Memory B cell (primary cell): ENCODE data around the gene DOCK1.

ENCODE experiments used
- ATAC-seq: fragments of 150-1000 bp; cut with Tn5 transposase; 2 replicates; pipeline ENCODE4 v1.10.0; 2021; ENCODE audit warnings: low read depth, mild to moderate bottlenecking, moderate library complexity
- DNase-seq, 2 donors: peaks; one replicate each; pipeline ENCODE4 v3.0.0; 2022; ENCODE audit warnings: low spot score in 2 of 2
- H3K27ac Mint-ChIP-seq: one replicate; pipeline ENCODE4 v1.8.0; 2022; ENCODE audit warnings: mild to moderate bottlenecking, moderate library complexity, mixed read lengths
- H3K27me3 Mint-ChIP-seq: one replicate; pipeline ENCODE4 v1.8.0; 2022; ENCODE audit warnings: mixed read lengths
- H3K36me3 Mint-ChIP-seq: one replicate; pipeline ENCODE4 v1.8.0; 2022; ENCODE audit warnings: mild to moderate bottlenecking, mixed read lengths
- H3K4me1 Mint-ChIP-seq: one replicate; pipeline ENCODE4 v1.8.0; 2022; ENCODE audit warnings: mixed read lengths
- H3K4me3 Mint-ChIP-seq: one replicate; pipeline ENCODE4 v1.8.0; 2022; ENCODE audit warnings: mild to moderate bottlenecking, moderate library complexity, mixed read lengths
- H3K9me3 Mint-ChIP-seq: one replicate; pipeline ENCODE4 v1.8.0; 2022; ENCODE audit warnings: mixed read lengths

The DOCK1 gene

GRCh38 chr10:127046975-127047877, 142.0 kb downstream of the DOCK1 start:
- H3K4me1 Mint-ChIP-seq = no peaks in the 10 kb centered on the region
- ATAC-seq = no peak
- no peak for DNase-seq

GRCh38 chr10:127047878-127048238, 142.6 kb downstream of the DOCK1 start:
- Mint-ChIP-seq H3K9me3 (peaks cover 2% of the 10 kb centered on the region), H3K4me3 (no peak overlapping the region), H3K27ac (no peak overlapping the region), H3K36me3 (no peaks in the 10 kb centered on the region), H3K27me3 (no peaks in the 10 kb centered on the region), H3K4me1 (no peaks in the 10 kb centered on the region)
- ATAC-seq (no peak), DNase-seq (no peak)

More at GRCh38 chr10:127046975-127047877, 142.0 kb downstream of the DOCK1 start:
- no peak overlapping the region for H3K27ac Mint-ChIP-seq
- H3K4me3 Mint-ChIP-seq = no peak overlapping the region
- peaks cover 2% of the 10 kb centered on the region for H3K9me3 Mint-ChIP-seq
- H3K36me3 Mint-ChIP-seq = no peaks in the 10 kb centered on the region
- H3K27me3 Mint-ChIP-seq = no peaks in the 10 kb centered on the region

DNA sequence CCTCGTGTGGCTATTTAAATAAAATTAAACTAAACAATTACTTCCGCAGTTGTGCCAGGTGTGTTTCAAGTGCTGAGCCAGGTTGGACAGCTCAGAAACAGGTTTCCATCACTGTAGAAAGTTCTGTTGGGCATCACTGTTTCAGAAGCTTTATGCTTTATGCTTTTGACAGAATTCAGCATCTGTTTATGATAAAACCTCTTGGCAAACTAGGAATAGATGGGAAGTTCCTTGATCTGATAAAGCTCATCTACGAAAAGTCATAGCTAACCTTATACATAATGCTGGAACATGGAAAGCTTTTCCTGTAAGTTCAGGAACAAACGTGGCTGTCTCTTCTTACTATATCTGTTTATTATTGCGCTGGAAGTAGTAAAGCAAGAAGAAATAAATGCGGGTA, 143.4 kb downstream of the DOCK1 start:
- ATAC-seq (no peak), DNase-seq (no peak)
- H3K36me3 Mint-ChIP-seq = no peaks in the 10 kb centered on the region
- H3K4me1 Mint-ChIP-seq = peaks cover under 1% of the 10 kb centered on the region
- no peak overlapping the region for H3K4me3 Mint-ChIP-seq
- peaks cover 2% of the 10 kb centered on the region for H3K9me3 Mint-ChIP-seq
- no peaks in the 10 kb centered on the region for H3K27me3 Mint-ChIP-seq
- H3K27ac Mint-ChIP-seq = no peak overlapping the region

- Mint-ChIP-seq H3K36me3 (no peaks in the 10 kb centered on the region), H3K4me1 (peaks cover 3% of the 10 kb centered on the region), H3K9me3 (peaks cover 7% of the 10 kb centered on the region), H3K27ac (no peak overlapping the region), H3K27me3 (no peaks in the 10 kb centered on the region), H3K4me3 (no peak overlapping the region)
- DNase-seq = no peak
- no peak for ATAC-seq
Measured at GRCh38 chr10:127052001-127052400, 146.8 kb downstream of the DOCK1 start.

DNA sequence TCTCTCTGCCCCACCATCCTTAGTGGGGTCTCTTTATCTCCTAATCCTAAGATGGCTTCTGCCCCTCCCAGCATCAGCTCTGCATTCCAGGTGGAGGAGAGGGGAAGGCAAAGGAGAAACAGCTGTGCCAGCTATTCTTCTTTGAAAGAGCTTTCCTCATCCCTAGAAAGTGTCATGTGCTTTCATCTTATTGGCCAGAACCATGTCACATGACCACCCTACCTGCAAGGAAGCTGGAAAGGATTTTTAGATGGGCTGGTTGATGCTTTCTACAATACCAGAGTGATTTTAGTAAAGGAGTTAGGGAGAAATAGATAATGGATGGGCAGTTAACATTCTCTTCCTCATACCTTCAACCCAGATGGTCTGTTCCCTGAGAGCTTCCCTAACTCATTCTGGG, 150.0 kb downstream of the DOCK1 start:
- peaks cover 3% of the 10 kb centered on the region for H3K4me1 Mint-ChIP-seq
- H3K9me3 Mint-ChIP-seq = peaks cover 13% of the 10 kb centered on the region
- H3K27me3 Mint-ChIP-seq = no peaks in the 10 kb centered on the region

DNA sequence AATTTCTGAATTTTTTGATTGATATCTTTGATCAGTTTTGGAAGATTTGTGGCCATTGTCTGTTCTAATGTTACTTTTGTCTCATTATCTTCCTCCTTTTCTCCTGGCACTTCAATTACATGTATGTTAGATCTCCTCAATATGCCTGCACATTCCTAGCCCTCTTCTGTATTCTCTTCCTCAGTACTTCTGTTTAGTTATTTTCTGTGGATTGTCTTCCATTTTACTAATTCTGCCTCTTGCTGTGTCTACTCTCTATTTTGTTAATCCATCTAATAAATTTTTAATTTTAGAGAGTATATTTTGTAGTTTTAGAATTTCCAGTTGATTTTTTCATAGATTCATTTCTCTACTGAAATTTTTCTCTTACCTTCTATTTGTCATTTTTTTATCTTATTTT, 154.1 kb downstream of the DOCK1 start:
- DNase-seq (no peak), ATAC-seq (no peak)
- Mint-ChIP-seq H3K27ac (no peak overlapping the region), H3K36me3 (no peaks in the 10 kb centered on the region), H3K27me3 (no peaks in the 10 kb centered on the region), H3K4me3 (no peak overlapping the region), H3K9me3 (peaks cover 15% of the 10 kb centered on the region), H3K4me1 (no peaks in the 10 kb centered on the region)

More for the DNA sequence above, 150.0 kb downstream of the DOCK1 start:
- ATAC-seq = no peak
- Mint-ChIP-seq H3K36me3 (no peaks in the 10 kb centered on the region), H3K27ac (no peak overlapping the region), H3K4me3 (no peak overlapping the region)
- DNase-seq = no peak

DNA sequence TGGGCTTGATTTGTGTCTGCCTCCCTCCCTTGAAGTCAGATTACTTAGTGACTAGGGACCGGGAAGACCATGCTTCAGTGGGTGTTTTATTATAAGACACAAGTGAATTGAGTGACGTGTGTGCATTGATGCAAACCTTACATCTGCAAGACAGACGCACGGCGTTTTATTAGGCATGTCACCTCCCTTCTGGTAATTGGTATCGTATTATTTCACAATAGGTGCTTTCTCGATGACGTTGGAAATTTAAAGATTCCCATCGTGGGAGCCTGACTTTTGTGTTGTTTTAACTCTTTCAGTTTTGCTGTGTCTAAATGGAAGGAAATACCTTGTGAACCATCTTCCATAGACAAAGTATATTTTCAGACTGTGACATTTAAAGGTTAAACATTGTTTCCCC, 158.5 kb downstream of the DOCK1 start:
- Mint-ChIP-seq H3K9me3 (peaks cover 8% of the 10 kb centered on the region), H3K27me3 (no peaks in the 10 kb centered on the region), H3K4me1 (no peaks in the 10 kb centered on the region), H3K27ac (no peak overlapping the region), H3K36me3 (no peaks in the 10 kb centered on the region), H3K4me3 (no peak overlapping the region)
- DNase-seq (no peak), ATAC-seq (no peak)

- ATAC-seq = no peak
- Mint-ChIP-seq H3K9me3 (peaks cover 4% of the 10 kb centered on the region), H3K27me3 (no peaks in the 10 kb centered on the region), H3K36me3 (no peaks in the 10 kb centered on the region), H3K4me3 (no peak overlapping the region), H3K27ac (no peak overlapping the region), H3K4me1 (no peaks in the 10 kb centered on the region)
- DNase-seq = no peak
Measured at GRCh38 chr10:127064474-127064873, 159.2 kb downstream of the DOCK1 start.

DNA sequence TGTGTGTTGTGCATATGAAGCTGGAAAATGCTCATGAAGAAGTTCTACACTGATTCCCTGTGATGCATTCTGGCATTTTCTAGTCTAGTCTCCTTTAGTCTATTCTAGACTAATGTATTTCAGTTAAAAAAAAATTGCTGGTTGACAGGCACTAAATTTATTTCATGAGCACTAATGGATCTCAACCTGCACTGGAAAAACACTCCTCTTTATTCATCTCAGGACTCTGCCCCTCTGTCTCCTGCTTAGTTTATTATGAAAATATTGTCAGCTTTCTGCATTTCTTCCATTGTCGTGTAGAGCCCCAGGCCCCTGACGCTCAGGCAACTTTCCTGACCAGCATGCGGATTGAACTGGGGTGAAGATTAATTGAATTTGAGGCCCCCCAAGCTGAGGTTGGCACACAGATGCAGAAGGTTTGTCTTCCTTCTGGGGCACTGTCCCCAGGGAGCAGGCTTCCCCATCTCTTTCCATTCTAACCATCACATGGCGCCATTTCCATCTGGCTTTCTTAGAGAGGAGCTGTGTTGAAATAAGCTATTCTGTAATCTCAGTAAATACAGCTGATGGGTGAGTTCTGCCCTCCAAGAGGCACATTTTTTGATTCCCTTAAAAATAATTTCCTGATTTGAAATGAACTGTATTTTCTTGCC, 162.4 kb downstream of the DOCK1 start:
- H3K4me3 Mint-ChIP-seq = no peak overlapping the region
- H3K27me3 Mint-ChIP-seq = peaks cover 5% of the 10 kb centered on the region
- peaks cover 2% of the 10 kb centered on the region for H3K9me3 Mint-ChIP-seq
- H3K27ac Mint-ChIP-seq = no peak overlapping the region
- H3K36me3 Mint-ChIP-seq = no peaks in the 10 kb centered on the region
- no peak for DNase-seq
- ATAC-seq = no peak
- H3K4me1 Mint-ChIP-seq = no peaks in the 10 kb centered on the region

DNA sequence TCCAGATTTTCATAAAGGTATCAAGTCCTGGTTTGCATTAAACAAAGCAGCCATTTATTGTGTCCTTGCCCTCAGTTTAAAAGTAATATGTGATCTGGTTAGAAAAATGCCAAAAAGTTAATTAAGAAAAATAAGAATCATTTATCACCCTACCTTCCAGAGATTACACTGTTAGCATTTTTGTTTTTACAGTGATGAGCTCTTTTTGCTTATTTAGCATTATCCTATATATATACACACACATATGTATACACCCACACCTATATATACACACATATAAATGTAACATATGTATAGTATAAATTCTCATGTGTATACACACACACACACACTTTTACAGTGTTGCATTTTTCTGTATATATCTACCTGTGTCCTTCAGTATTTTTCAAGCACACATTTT, 163.3 kb downstream of the DOCK1 start:
- Mint-ChIP-seq H3K27me3 (peaks cover 5% of the 10 kb centered on the region), H3K27ac (no peak overlapping the region), H3K36me3 (no peaks in the 10 kb centered on the region), H3K4me3 (no peak overlapping the region), H3K9me3 (peaks cover 2% of the 10 kb centered on the region), H3K4me1 (no peaks in the 10 kb centered on the region)
- no peak for ATAC-seq
- no peak for DNase-seq

DNA sequence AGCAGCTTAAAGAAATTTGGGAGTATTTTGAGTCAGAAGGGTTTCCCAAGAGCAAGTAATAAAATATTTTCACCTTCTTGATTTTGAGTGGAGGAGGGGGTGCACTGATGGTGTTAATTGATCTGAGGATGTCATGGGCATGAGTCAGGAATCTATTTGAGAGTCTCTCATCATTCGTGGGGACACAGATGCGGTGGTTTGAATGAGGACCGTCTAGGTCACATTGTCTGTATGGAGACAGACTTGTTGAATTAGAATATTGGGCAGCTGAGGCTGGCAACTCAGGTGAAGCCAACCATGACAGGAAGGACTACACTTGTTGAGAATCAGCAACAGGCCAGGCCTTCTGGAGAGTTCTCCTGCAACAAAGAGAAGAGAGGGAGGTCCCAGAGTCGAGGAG, 164.2 kb downstream of the DOCK1 start:
- ATAC-seq = no peak

GRCh38 chr10:127071126-127071525, 165.9 kb downstream of the DOCK1 start:
- Mint-ChIP-seq H3K27me3 (peaks cover 5% of the 10 kb centered on the region), H3K9me3 (peaks cover 2% of the 10 kb centered on the region), H3K4me3 (no peak overlapping the region), H3K27ac (no peak overlapping the region), H3K4me1 (no peaks in the 10 kb centered on the region), H3K36me3 (no peaks in the 10 kb centered on the region)
- no peak for ATAC-seq
- no peak for DNase-seq

More for the DNA sequence above, 164.2 kb downstream of the DOCK1 start:
- Mint-ChIP-seq H3K27me3 (peaks cover 5% of the 10 kb centered on the region), H3K9me3 (peaks cover 2% of the 10 kb centered on the region), H3K4me3 (no peak overlapping the region), H3K27ac (no peak overlapping the region), H3K36me3 (no peaks in the 10 kb centered on the region), H3K4me1 (no peaks in the 10 kb centered on the region)
- no peak for DNase-seq

GRCh38 chr10:127073666-127074065, 168.4 kb downstream of the DOCK1 start:
- Mint-ChIP-seq H3K4me1 (no peaks in the 10 kb centered on the region), H3K4me3 (no peak overlapping the region), H3K27ac (no peak overlapping the region), H3K9me3 (peaks cover 2% of the 10 kb centered on the region), H3K27me3 (peaks cover 5% of the 10 kb centered on the region), H3K36me3 (no peaks in the 10 kb centered on the region)
- ATAC-seq = no peak
- no peak for DNase-seq

- H3K36me3 Mint-ChIP-seq = no peaks in the 10 kb centered on the region
- H3K27me3 Mint-ChIP-seq = no peaks in the 10 kb centered on the region
- no peaks in the 10 kb centered on the region for H3K4me1 Mint-ChIP-seq
- peaks cover 8% of the 10 kb centered on the region for H3K9me3 Mint-ChIP-seq
- ATAC-seq (no peak), DNase-seq (no peak)
- H3K27ac Mint-ChIP-seq = no peak overlapping the region
- no peak overlapping the region for H3K4me3 Mint-ChIP-seq
Measured at GRCh38 chr10:127079392-127079791, 174.2 kb downstream of the DOCK1 start.
